ENCODE measurements around the gene MTMR1.

The MTMR1 gene

GRCh38 chrX:150768132-150768485, 74.9 kb downstream of the MTMR1 start:
- H3K4me3 ChIP-seq (ENCODE audit: control insufficient read depth, low read depth, low read length) = no peak overlapping the region
- peak; percentile 46 for DNase-seq (ENCODE audit: low read depth)
- TF ChIP-seq CTCF (conservative IDR thresholded peaks at IDR 0.05; ENCODE audit: control insufficient read depth, insufficient read depth, low read depth, low read length) = no peak

- no peak for DNase-seq (ENCODE audit: low read depth)
- no peak overlapping the region for H3K4me3 ChIP-seq (ENCODE audit: control insufficient read depth, low read depth, low read length)
- no peak for TF ChIP-seq CTCF (conservative IDR thresholded peaks at IDR 0.05; ENCODE audit: control insufficient read depth, insufficient read depth, low read depth, low read length)
Measured at GRCh38 chrX:150768580-150769190, 75.5 kb downstream of the MTMR1 start.

GRCh38 chrX:150769408-150769807, 76.2 kb downstream of the MTMR1 start:
- H3K4me3 ChIP-seq (ENCODE audit: control insufficient read depth, low read depth, low read length) = no peak overlapping the region
- TF ChIP-seq CTCF (conservative IDR thresholded peaks at IDR 0.05; ENCODE audit: control insufficient read depth, insufficient read depth, low read depth, low read length) = no peak
- DNase-seq (ENCODE audit: low read depth) = no peak

DNA sequence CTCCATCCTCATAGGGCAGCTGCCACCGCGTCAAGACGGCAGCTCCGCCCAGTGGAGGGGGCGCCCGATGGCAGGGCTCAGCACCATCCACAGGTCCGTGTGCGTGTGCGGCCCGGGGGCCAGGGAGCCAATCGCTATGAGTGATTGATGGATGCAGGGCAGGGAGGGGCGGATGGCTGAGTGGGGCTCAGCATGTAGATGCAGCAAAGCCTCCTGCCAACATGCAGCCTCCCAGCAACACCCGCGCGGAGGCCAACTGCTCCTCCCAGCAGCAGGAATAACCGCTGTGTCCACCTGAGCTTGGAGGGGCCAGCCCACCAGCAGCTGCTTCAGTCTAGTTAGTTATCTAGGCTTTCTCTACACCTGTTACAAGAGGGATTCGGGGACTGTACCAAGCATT, 77.4 kb downstream of the MTMR1 start:
- no peak for TF ChIP-seq CTCF (conservative IDR thresholded peaks at IDR 0.05; ENCODE audit: control insufficient read depth, insufficient read depth, low read depth, low read length)

GRCh38 chrX:150771116-150771515, 77.9 kb downstream of the MTMR1 start:
- no peak for TF ChIP-seq CTCF (conservative IDR thresholded peaks at IDR 0.05; ENCODE audit: control insufficient read depth, insufficient read depth, low read depth, low read length)
- DNase-seq (ENCODE audit: low read depth) = no peak
- H3K4me3 ChIP-seq (ENCODE audit: control insufficient read depth, low read depth, low read length) = no peak overlapping the region

More for the DNA sequence above, 77.4 kb downstream of the MTMR1 start:
- DNase-seq (ENCODE audit: low read depth) = no peak
- no peak overlapping the region for H3K4me3 ChIP-seq (ENCODE audit: control insufficient read depth, low read depth, low read length)

GRCh38 chrX:150772150-150772970, 79.2 kb downstream of the MTMR1 start:
- H3K4me3 ChIP-seq (ENCODE audit: control insufficient read depth, low read depth, low read length) = no peak overlapping the region
- TF ChIP-seq CTCF (conservative IDR thresholded peaks at IDR 0.05; ENCODE audit: control insufficient read depth, insufficient read depth, low read depth, low read length) = peak; percentile 70
- DNase-seq (ENCODE audit: low read depth) = peak; percentile 65

All from fibroblast of mammary gland (primary cell).